ENCODE results near the gene CELF3. TPM values are rescaled to one million over a fixed set of nuclear protein-coding genes. Genes with fewer than 3 reads are reported as not detected.

Gene CELF3
- total RNA-seq, 1 donor from 2014 or later, result not detected

- no peak for DNase-seq (ENCODE audit: low read depth)
- H3K27me3 ChIP-seq (ENCODE audit: control insufficient read depth, insufficient read depth, low read length), result peaks cover 68% of the 10 kb centered on the region
Measured at GRCh38 chr1:151718011-151718431, 1.4 kb upstream of the CELF3 start.

GRCh38 chr1:151716405-151716762, 219 bp downstream of the CELF3 start:
- no peak for DNase-seq (ENCODE audit: low read depth)
- no peak overlapping the region for H3K4me3 ChIP-seq (ENCODE audit: low read depth, low read length)
- TF ChIP-seq CTCF (IDR thresholded peaks at IDR 0.05; ENCODE audit: insufficient read depth, low read length, poor library complexity, severe bottlenecking), result no peak
- H3K36me3 ChIP-seq (ENCODE audit: control insufficient read depth, insufficient read depth, low read length), result no peaks in the 10 kb centered on the region
- peaks cover 59% of the 10 kb centered on the region for H3K27me3 ChIP-seq (ENCODE audit: control insufficient read depth, insufficient read depth, low read length)

More at GRCh38 chr1:151718011-151718431, 1.4 kb upstream of the CELF3 start:
- Histone ChIP-seq H3K4me3 (ENCODE audit: low read depth, low read length) (no peak overlapping the region), H3K36me3 (ENCODE audit: control insufficient read depth, insufficient read depth, low read length) (no peaks in the 10 kb centered on the region)
- no peak for TF ChIP-seq CTCF (IDR thresholded peaks at IDR 0.05; ENCODE audit: insufficient read depth, low read length, poor library complexity, severe bottlenecking)

- no peak overlapping the region for H3K4me3 ChIP-seq (ENCODE audit: low read depth, low read length)
- TF ChIP-seq CTCF (IDR thresholded peaks at IDR 0.05; ENCODE audit: insufficient read depth, low read length, poor library complexity, severe bottlenecking), result peak; percentile 10
- no peak for DNase-seq (ENCODE audit: low read depth)
- no peaks in the 10 kb centered on the region for H3K36me3 ChIP-seq (ENCODE audit: control insufficient read depth, insufficient read depth, low read length)
- H3K27me3 ChIP-seq (ENCODE audit: control insufficient read depth, insufficient read depth, low read length), result peaks cover 62% of the 10 kb centered on the region
Measured at GRCh38 chr1:151715726-151716404, 738 bp downstream of the CELF3 start.

- TF ChIP-seq CTCF (IDR thresholded peaks at IDR 0.05; ENCODE audit: insufficient read depth, low read length, poor library complexity, severe bottlenecking), result no peak
- DNase-seq (ENCODE audit: low read depth), result no peak
- Histone ChIP-seq H3K36me3 (ENCODE audit: control insufficient read depth, insufficient read depth, low read length) (no peaks in the 10 kb centered on the region), H3K4me3 (ENCODE audit: low read depth, low read length) (no peak overlapping the region), H3K27me3 (ENCODE audit: control insufficient read depth, insufficient read depth, low read length) (peaks cover 58% of the 10 kb centered on the region)
Measured at GRCh38 chr1:151714820-151715725, 1.5 kb downstream of the CELF3 start.

- no peak for DNase-seq (ENCODE audit: low read depth)
Measured at GRCh38 chr1:151713874-151714273, 2.7 kb downstream of the CELF3 start.

More at GRCh38 chr1:151713874-151714273, 2.7 kb downstream of the CELF3 start:
- peaks cover 56% of the 10 kb centered on the region for H3K27me3 ChIP-seq (ENCODE audit: control insufficient read depth, insufficient read depth, low read length)
- H3K4me3 ChIP-seq (ENCODE audit: low read depth, low read length), result no peak overlapping the region
- H3K36me3 ChIP-seq (ENCODE audit: control insufficient read depth, insufficient read depth, low read length), result no peaks in the 10 kb centered on the region
- no peak for TF ChIP-seq CTCF (IDR thresholded peaks at IDR 0.05; ENCODE audit: insufficient read depth, low read length, poor library complexity, severe bottlenecking)

All from kidney epithelial cell (primary cell).